HEK293 (cell line): ENCODE measurements around the gene BLVRA.

Experiments used
- CTCF ChIA-PET: fragments of 350-600 bp; formaldehyde crosslinking; extraction: SDS; loops from one replicate; lab custom pipeline; 2021; ENCODE audit warnings: antibody characterized with exemption; lab: Yijun Ruan, JAX
- POLR2A ChIA-PET: fragments of 300-600 bp; formaldehyde crosslinking; extraction: SDS; loops from one replicate; lab custom pipeline; 2020; ENCODE audit warnings: antibody characterized with exemption, inconsistent platforms; lab: Yijun Ruan, JAX
- H3K27ac ChIP-seq: fragments of 200-500 bp; sonication (Bioruptor generic); 2 replicates; pipeline ENCODE4 v1.5.1; 2014; ENCODE audit warnings: low read depth, low read length, control low read depth, inconsistent platforms; ENCODE audit errors: extremely low read depth
- H3K36me3 ChIP-seq, 2 experiments: fragments of 200-500 bp in 1 of 2; sonication (Bioruptor generic) in 1 of 2; 1 replicate in 1 of 2; 2 replicates in 1 of 2; pipeline ENCODE4 v1.5.1; 2014 to 2017; ENCODE audit warnings: inconsistent platforms in 2 of 2, low read length in 2 of 2; ENCODE audit not compliant: control insufficient read depth in 2 of 2, insufficient read depth in 1 of 2
- H3K4me1 ChIP-seq: fragments of 200-500 bp; sonication (Bioruptor generic); 2 replicates; pipeline ENCODE4 v1.5.1; 2014; ENCODE audit warnings: mild to moderate bottlenecking, low read length, inconsistent platforms; ENCODE audit not compliant: control insufficient read depth, insufficient read depth
- H3K4me3 ChIP-seq: 2 replicates; pipeline ENCODE4 v1.5.1; 2011; ENCODE audit warnings: low read depth, mild to moderate bottlenecking, control low read depth, low read length, moderate library complexity
- H3K9me3 ChIP-seq: fragments of 200-500 bp; sonication (Bioruptor generic); 2 replicates; pipeline ENCODE4 v1.5.1; 2014; ENCODE audit warnings: low read depth, low read length, inconsistent platforms; ENCODE audit not compliant: control insufficient read depth, insufficient read depth
- ATF2 ChIP-seq: fragments of 450-650 bp; formaldehyde crosslinking; IDR thresholded peaks from 2 replicates; pipeline ENCODE4 v1.5.1; 2016; ENCODE audit warnings: missing biosample characterization, missing genetic modification characterization, low read depth
- BCL11B ChIP-seq: fragments of 450-650 bp; formaldehyde crosslinking; IDR thresholded peaks from 2 replicates; pipeline ENCODE4 v1.5.1; 2016; ENCODE audit warnings: low read depth, missing biosample characterization, missing genetic modification characterization
- KLF16 ChIP-seq: fragments of 450-650 bp; formaldehyde crosslinking; IDR thresholded peaks from 2 replicates; pipeline ENCODE4 v1.5.1; 2017; ENCODE audit warnings: missing biosample characterization, missing genetic modification characterization
- KLF7 ChIP-seq: fragments of 450-650 bp; formaldehyde crosslinking; IDR thresholded peaks from 2 replicates; pipeline ENCODE4 v1.5.1; 2016; ENCODE audit warnings: missing biosample characterization, missing genetic modification characterization, borderline replicate concordance
- RBAK ChIP-seq: fragments of 450-650 bp; formaldehyde crosslinking; IDR thresholded peaks from 2 replicates; pipeline ENCODE4 v1.5.1; 2016; ENCODE audit warnings: missing biosample characterization, missing genetic modification characterization
- TRIM28 ChIP-seq: IDR thresholded peaks from 2 replicates; pipeline ENCODE4 v1.6.1; 2011; ENCODE audit warnings: low read length, control low read depth, borderline replicate concordance
- WT1 ChIP-seq: fragments of 450-650 bp; formaldehyde crosslinking; IDR thresholded peaks from 2 replicates; pipeline ENCODE4 v1.5.1; 2016; ENCODE audit warnings: missing biosample characterization, missing genetic modification characterization
- ZBTB49 ChIP-seq: fragments of 450-650 bp; formaldehyde crosslinking; IDR thresholded peaks from 2 replicates; pipeline ENCODE4 v1.5.1; 2016; ENCODE audit warnings: missing biosample characterization, missing genetic modification characterization, low read depth
- ZFP37 ChIP-seq: fragments of 450-650 bp; formaldehyde crosslinking; IDR thresholded peaks from 2 replicates; pipeline ENCODE4 v1.5.1; 2016; ENCODE audit warnings: missing biosample characterization, missing genetic modification characterization
- ZNF114 ChIP-seq: fragments of 450-650 bp; formaldehyde crosslinking; IDR thresholded peaks from 2 replicates; pipeline ENCODE4 v1.5.0; 2017; ENCODE audit warnings: missing biosample characterization, missing genetic modification characterization
- ZNF155 ChIP-seq: fragments of 450-650 bp; formaldehyde crosslinking; IDR thresholded peaks from 2 replicates; pipeline ENCODE4 v1.5.1; 2016; ENCODE audit warnings: missing biosample characterization, missing genetic modification characterization
- ZNF16 ChIP-seq: fragments of 450-650 bp; formaldehyde crosslinking; IDR thresholded peaks from 2 replicates; pipeline ENCODE4 v1.5.1; 2016; ENCODE audit warnings: low read depth, missing biosample characterization, missing genetic modification characterization
- ZNF2 ChIP-seq: fragments of 450-650 bp; formaldehyde crosslinking; IDR thresholded peaks from 2 replicates; pipeline ENCODE4 v1.5.1; 2016; ENCODE audit warnings: missing biosample characterization, missing genetic modification characterization
- ZNF202 ChIP-seq: fragments of 450-650 bp; formaldehyde crosslinking; IDR thresholded peaks from 2 replicates; pipeline ENCODE4 v1.5.1; 2016; ENCODE audit warnings: missing biosample characterization, missing genetic modification characterization, borderline replicate concordance
- ZNF221 ChIP-seq: fragments of 450-650 bp; formaldehyde crosslinking; IDR thresholded peaks from 2 replicates; pipeline ENCODE4 v1.5.1; 2017; ENCODE audit warnings: missing biosample characterization, missing genetic modification characterization, borderline replicate concordance
- ZNF341 ChIP-seq: fragments of 450-650 bp; formaldehyde crosslinking; IDR thresholded peaks from 2 replicates; pipeline ENCODE4; 2016; ENCODE audit warnings: low read depth, missing biosample characterization, missing genetic modification characterization
- ZNF394 ChIP-seq: fragments of 450-650 bp; formaldehyde crosslinking; IDR thresholded peaks from 2 replicates; pipeline ENCODE4 v1.5.1; 2016; ENCODE audit warnings: missing biosample characterization, missing genetic modification characterization, mild to moderate bottlenecking, moderate library complexity, borderline replicate concordance
- ZNF473 ChIP-seq: fragments of 450-650 bp; formaldehyde crosslinking; IDR thresholded peaks from 2 replicates; pipeline ENCODE4 v1.5.1; 2017; ENCODE audit warnings: missing biosample characterization, missing genetic modification characterization
- ZNF514 ChIP-seq: fragments of 450-650 bp; formaldehyde crosslinking; IDR thresholded peaks from 2 replicates; pipeline ENCODE4 v1.5.1; 2016; ENCODE audit warnings: missing biosample characterization, missing genetic modification characterization
- ZNF585B ChIP-seq: fragments of 450-650 bp; formaldehyde crosslinking; IDR thresholded peaks from 2 replicates; pipeline ENCODE4 v1.5.1; 2016; ENCODE audit warnings: missing biosample characterization, missing genetic modification characterization
- ZNF610 ChIP-seq: fragments of 450-650 bp; formaldehyde crosslinking; IDR thresholded peaks from 2 replicates; pipeline ENCODE4 v1.5.1; 2016; ENCODE audit warnings: missing biosample characterization, missing genetic modification characterization, borderline replicate concordance
- ZNF639 ChIP-seq: fragments of 450-650 bp; formaldehyde crosslinking; IDR thresholded peaks from 2 replicates; pipeline ENCODE4 v1.5.1; 2016; ENCODE audit warnings: missing biosample characterization, missing genetic modification characterization
- ZNF664 ChIP-seq: fragments of 450-650 bp; formaldehyde crosslinking; IDR thresholded peaks from 2 replicates; pipeline ENCODE4 v1.5.1; 2016; ENCODE audit warnings: missing biosample characterization, missing genetic modification characterization
- ZNF704 ChIP-seq: fragments of 450-650 bp; formaldehyde crosslinking; IDR thresholded peaks from 2 replicates; pipeline ENCODE4 v1.5.1; 2016; ENCODE audit warnings: missing biosample characterization, missing genetic modification characterization
- ZNF768 ChIP-seq: fragments of 450-650 bp; formaldehyde crosslinking; IDR thresholded peaks from 2 replicates; pipeline ENCODE4 v1.5.1; 2018; ENCODE audit warnings: missing biosample characterization, mild to moderate bottlenecking, missing genetic modification characterization

BLVRA gene

DNA sequence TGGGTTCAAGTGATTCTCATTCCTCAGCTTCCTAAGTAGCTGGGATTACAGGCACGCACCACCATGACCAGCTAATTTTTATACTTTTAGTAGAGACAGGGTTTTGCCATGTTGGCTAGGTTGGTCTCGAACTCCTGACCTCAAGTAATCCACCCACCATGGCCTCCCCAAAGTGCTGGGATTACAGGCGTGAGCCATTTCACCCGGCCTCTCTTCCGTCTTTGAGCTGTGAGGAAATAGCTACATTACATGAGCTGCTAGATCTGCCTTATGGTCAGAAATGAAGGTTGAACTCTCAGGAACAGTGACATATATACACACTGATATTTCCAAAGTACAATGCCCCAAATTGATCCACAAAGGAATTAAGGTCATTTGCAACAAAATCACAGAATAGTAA lies 2.4 kb downstream of the BLVRA start:
- Histone ChIP-seq H3K4me3 (no peak overlapping the region), H3K36me3 (no peaks in the 10 kb centered on the region), H3K9me3 (no peaks in the 10 kb centered on the region), H3K4me1 (peaks cover 24% of the 10 kb centered on the region), H3K27ac (no peak overlapping the region)
- CTCF ChIA-PET, result interaction anchor here (0.6 to 1.7 kb wide), 3 partner anchors 31 to 79 kb away, joined by 4 read pairs; partner anchors contain the start of gene COA1
- POLR2A ChIA-PET, result interaction anchor here (0.6 kb wide), 1 partner anchor 352 kb away, joined by 6 read pairs; no protein-coding TSS in a partner anchor
- no peak for TF ChIP-seq ZNF202 (tag by site-specific recombination)
- no peak for TF ChIP-seq WT1 (tag by site-specific recombination)
- TF ChIP-seq ZFP37 (tag by site-specific recombination), result no peak
- TF ChIP-seq ZNF155 (tag by site-specific recombination), result no peak
- no peak for TF ChIP-seq ZNF664 (tag by site-specific recombination)
- no peak for TF ChIP-seq ZNF341 (tag by site-specific recombination)
- TF ChIP-seq ATF2 (tag by site-specific recombination), result no peak
- TF ChIP-seq ZNF2 (tag by site-specific recombination), result no peak
- TF ChIP-seq ZNF16 (tag by site-specific recombination), result no peak
- no peak for TF ChIP-seq ZNF114 (tag by site-specific recombination)
- no peak for TF ChIP-seq RBAK (tag by site-specific recombination)
- TF ChIP-seq ZNF394 (tag by site-specific recombination), result no peak
- TF ChIP-seq ZNF514, result no peak
- TF ChIP-seq ZNF473 (tag by site-specific recombination), result no peak
- TF ChIP-seq ZNF221 (tag by site-specific recombination), result no peak
- no peak for TF ChIP-seq ZNF585B (tag by site-specific recombination)
- no peak for TF ChIP-seq ZNF639 (tag by site-specific recombination)
- no peak for TF ChIP-seq KLF16 (tag by site-specific recombination)

DNA sequence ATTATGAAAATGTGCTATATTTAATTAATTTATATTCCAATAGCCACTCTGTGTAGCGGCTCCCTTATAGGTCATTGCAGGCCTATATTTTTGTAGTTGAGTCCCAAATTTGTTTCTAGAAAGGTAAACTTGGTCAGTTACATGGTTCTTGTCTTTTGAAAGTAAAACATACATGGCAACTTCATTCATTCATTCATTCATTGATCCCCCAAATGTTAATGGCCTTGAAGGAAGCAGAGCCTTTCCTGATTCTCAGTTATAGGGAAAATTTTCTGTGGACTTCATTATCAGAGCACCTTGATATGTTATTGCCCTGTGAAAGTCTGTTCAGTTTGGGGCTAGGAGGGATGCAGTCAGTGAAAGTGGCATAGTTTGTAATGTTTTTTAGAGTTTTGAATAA lies 2.9 kb downstream of the BLVRA start:
- H3K27ac ChIP-seq, result no peak overlapping the region
- no peak overlapping the region for H3K4me3 ChIP-seq
- H3K36me3 ChIP-seq, result no peaks in the 10 kb centered on the region
- no peaks in the 10 kb centered on the region for H3K9me3 ChIP-seq
- POLR2A ChIA-PET, result no interaction called here
- peaks cover 24% of the 10 kb centered on the region for H3K4me1 ChIP-seq
- CTCF ChIA-PET, result interaction anchor here (0.6 to 1.7 kb wide), 3 partner anchors 32 to 78 kb away, joined by 4 read pairs; partner anchors contain the start of gene COA1
- TF ChIP-seq ZNF768 (tag by site-specific recombination), result no peak
- TF ChIP-seq KLF7 (tag by site-specific recombination), result no peak
- no peak for TF ChIP-seq ZBTB49 (tag by site-specific recombination)
- no peak for TF ChIP-seq ZNF704 (tag by site-specific recombination)
- TF ChIP-seq ZNF610, result no peak
- no peak for TF ChIP-seq ZNF2 (tag by site-specific recombination)
- no peak for TF ChIP-seq TRIM28
- TF ChIP-seq BCL11B (tag by site-specific recombination), result no peak
